ENCODE measurements around the gene SEC61G. TPM values are rescaled to one million over a fixed set of nuclear protein-coding genes. Genes with fewer than 3 reads are reported as not detected.

SEC61G gene
- total RNA-seq, 1 donor from 2014 or later = 87.6 TPM

DNA sequence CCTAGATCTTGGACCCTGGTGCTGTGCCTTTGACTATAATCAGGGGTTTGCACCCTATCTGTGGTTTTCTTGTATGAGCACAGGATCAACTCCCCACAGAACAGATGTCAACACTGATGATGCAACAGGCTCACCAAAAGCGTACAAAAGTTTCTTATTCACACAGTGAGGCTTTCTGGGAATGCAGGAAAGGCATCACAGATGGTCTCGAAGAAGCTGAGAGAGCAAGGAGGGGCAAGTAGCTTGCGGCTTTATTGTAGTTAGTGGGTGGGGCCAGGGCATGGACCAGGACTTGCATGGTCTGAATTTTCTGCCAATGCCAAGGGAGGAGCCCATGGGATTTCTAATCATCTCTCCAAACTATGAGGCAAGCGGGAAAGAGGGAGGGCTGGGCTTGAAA, 46.2 kb downstream of the SEC61G start:
- intact Hi-C loops (cut with DNase I) = no loop called here
- H3K27ac ChIP-seq = no peak overlapping the region
- no peak overlapping the region for H3K4me3 ChIP-seq
- H3K36me3 ChIP-seq = no peaks in the 10 kb centered on the region
- H3K4me1 ChIP-seq = no peaks in the 10 kb centered on the region
- DNase-seq (no peak), ATAC-seq (no peak)
- TF ChIP-seq, protein P1, sequence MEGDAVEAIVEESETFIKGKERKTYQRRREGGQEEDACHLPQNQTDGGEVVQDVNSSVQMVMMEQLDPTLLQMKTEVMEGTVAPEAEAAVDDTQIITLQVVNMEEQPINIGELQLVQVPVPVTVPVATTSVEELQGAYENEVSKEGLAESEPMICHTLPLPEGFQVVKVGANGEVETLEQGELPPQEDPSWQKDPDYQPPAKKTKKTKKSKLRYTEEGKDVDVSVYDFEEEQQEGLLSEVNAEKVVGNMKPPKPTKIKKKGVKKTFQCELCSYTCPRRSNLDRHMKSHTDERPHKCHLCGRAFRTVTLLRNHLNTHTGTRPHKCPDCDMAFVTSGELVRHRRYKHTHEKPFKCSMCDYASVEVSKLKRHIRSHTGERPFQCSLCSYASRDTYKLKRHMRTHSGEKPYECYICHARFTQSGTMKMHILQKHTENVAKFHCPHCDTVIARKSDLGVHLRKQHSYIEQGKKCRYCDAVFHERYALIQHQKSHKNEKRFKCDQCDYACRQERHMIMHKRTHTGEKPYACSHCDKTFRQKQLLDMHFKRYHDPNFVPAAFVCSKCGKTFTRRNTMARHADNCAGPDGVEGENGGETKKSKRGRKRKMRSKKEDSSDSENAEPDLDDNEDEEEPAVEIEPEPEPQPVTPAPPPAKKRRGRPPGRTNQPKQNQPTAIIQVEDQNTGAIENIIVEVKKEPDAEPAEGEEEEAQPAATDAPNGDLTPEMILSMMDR (IDR thresholded peaks at IDR 0.05) = no peak
- H3K9me3 ChIP-seq = peaks cover 4% of the 10 kb centered on the region
- H3K27me3 ChIP-seq = no peaks in the 10 kb centered on the region

DNA sequence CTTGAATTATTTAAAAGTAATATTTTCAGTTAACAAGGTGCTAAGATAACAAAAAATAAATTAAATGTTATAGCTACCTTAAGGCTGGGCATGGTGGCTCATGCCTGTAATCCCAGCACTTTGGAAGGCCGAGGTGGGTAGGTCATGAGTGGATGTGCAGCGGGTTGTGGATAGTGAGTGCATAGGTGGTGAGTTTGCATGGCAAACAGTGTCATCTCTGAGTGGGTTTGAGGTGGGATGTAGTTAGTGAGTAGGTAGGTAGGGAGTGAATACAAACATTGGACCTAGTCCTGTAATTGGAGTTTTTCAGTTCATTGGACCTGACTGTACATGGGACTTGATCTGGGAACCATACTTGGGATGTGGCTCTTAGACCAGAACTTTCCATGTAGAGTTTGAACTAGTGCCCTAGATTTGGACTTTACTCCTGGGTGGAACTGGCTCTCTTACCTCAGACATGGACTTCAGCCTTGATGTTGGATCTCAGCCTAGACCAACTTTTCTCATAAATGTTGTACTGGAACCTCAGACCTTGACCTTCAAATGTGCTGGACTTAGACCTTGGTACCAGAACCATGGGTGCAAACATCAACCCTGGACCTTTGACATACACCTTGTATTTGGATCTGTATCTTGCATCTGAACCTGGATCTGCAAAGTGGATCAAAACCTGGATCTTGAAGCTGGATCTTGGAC, 47.0 kb downstream of the SEC61G start:
- intact Hi-C loops (cut with DNase I) = no loop called here
- H3K36me3 ChIP-seq = no peaks in the 10 kb centered on the region
- H3K4me3 ChIP-seq = no peak overlapping the region
- no peak for DNase-seq
- no peak for ATAC-seq
- TF ChIP-seq, protein P1 (IDR thresholded peaks at IDR 0.05) = no peak
- H3K27ac ChIP-seq = no peak overlapping the region
- no peaks in the 10 kb centered on the region for H3K4me1 ChIP-seq
- no peaks in the 10 kb centered on the region for H3K27me3 ChIP-seq
- H3K9me3 ChIP-seq = peaks cover 4% of the 10 kb centered on the region

DNA sequence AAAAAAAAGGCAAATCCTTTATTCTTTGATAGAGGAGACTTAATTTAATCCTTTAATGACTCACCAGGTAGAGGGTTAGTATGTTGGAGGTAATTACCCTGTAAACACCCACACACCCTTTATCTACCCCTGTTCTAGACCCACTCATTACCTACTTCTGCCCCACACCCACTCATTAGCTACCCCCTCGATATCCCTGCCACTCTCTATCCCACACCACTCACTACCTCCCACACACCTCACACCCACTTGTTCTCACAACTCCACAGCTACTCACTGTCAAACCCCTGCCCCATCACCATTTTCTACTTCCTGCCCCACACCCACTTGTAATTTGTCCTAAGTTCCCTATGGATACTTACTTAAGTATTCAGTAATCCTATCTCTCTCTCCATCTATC, 49.7 kb downstream of the SEC61G start:
- intact Hi-C loops (cut with DNase I) = no loop called here
- peaks cover 4% of the 10 kb centered on the region for H3K9me3 ChIP-seq
- no peaks in the 10 kb centered on the region for H3K36me3 ChIP-seq
- no peak overlapping the region for H3K4me3 ChIP-seq
- no peaks in the 10 kb centered on the region for H3K27me3 ChIP-seq
- H3K27ac ChIP-seq = no peak overlapping the region
- DNase-seq (no peak), ATAC-seq (no peak)
- no peaks in the 10 kb centered on the region for H3K4me1 ChIP-seq
- TF ChIP-seq, protein P1 (IDR thresholded peaks at IDR 0.05) = no peak

DNA sequence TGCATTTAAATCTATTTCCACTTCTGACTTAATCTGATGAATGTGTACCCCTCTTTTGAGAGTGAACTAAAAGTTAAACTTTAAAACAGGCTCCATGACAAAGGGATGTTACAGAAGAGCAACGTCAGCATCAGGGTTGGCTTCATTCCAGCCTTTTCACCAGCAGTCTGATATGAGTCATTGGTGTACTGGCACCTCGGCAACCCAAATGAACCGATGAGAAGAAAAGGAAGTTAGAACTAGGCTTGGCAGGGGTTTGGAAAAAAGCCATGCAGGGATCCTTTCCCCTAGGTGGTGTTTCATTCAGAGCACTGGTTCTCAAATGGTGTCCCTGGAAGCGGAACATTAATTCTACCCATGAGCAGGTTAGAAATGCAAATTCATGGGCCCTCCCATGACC, 53.6 kb downstream of the SEC61G start:
- DNase-seq = no peak
- intact Hi-C loops (cut with DNase I) = no loop called here
- no peaks in the 10 kb centered on the region for H3K27me3 ChIP-seq
- H3K9me3 ChIP-seq = peaks cover 4% of the 10 kb centered on the region
- H3K4me3 ChIP-seq = no peak overlapping the region
- H3K4me1 ChIP-seq = no peaks in the 10 kb centered on the region
- no peaks in the 10 kb centered on the region for H3K36me3 ChIP-seq
- TF ChIP-seq, protein P1 (IDR thresholded peaks at IDR 0.05) = no peak
- no peak overlapping the region for H3K27ac ChIP-seq
- no peak for ATAC-seq

DNA sequence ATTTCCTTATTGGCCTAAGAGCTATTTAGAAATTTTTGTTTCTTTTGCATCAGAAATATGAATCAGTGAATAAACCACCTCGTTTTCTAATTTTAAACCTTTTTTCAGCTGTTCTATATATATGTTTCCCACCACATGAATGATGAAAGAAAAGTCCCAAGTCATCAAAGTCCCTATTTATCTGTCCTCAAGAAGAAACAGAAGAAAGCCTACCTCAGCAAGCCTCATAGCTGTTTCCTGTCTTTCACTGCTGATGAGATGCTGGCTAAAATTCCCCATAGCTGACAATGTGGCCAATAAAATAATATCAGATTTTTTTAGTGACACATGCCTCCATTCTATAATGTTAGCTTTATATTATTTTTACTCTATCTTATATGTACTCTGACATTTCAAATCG, 54.2 kb downstream of the SEC61G start:
- TF ChIP-seq, protein P1 (IDR thresholded peaks at IDR 0.05) = no peak

More for the DNA sequence above, 54.2 kb downstream of the SEC61G start:
- Histone ChIP-seq H3K4me3 (no peak overlapping the region), H3K36me3 (no peaks in the 10 kb centered on the region), H3K27me3 (no peaks in the 10 kb centered on the region), H3K27ac (no peak overlapping the region), H3K9me3 (peaks cover 4% of the 10 kb centered on the region), H3K4me1 (no peaks in the 10 kb centered on the region)
- DNase-seq = no peak
- ATAC-seq = no peak
- intact Hi-C loops (cut with DNase I) = no loop called here

Other genes starting within 250 kb of the SEC61G start
- gene VSTM2A, start 216.8 kb downstream of the SEC61G start, total RNA-seq = not detected